Astrocyte of the cerebellum (primary cell): Measurements from ENCODE around the gene ABLIM2.
"Not testable (repeated sequence)": the region's sequence is repeated elsewhere in the genome, so short reads cannot be mapped to it uniquely, and the experiment has no call there.

ENCODE experiments used
- DNase-seq: peaks from one replicate; pipeline ENCODE4 v3.0.0-alpha.2; 2011; ENCODE audit warnings: low read depth
- H3K4me3 ChIP-seq: 2 replicates; pipeline ENCODE4 v1.5.1; 2011; ENCODE audit warnings: mild to moderate bottlenecking, low read depth, low read length, moderate library complexity
- in situ Hi-C: cut with HindIII; loops from 2 replicates; pipeline ENCODE4 v1.10.0; 2017; ENCODE audit warnings: low sequenced_read_pairs
- TF ChIP-seq, protein P1 (sequence below): IDR thresholded peaks from 2 replicates; pipeline ENCODE4 v1.5.1; 2012; ENCODE audit warnings: low read length, low read depth, moderate library complexity, mild to moderate bottlenecking; ENCODE audit errors: missing control alignments

The ABLIM2 gene

DNA sequence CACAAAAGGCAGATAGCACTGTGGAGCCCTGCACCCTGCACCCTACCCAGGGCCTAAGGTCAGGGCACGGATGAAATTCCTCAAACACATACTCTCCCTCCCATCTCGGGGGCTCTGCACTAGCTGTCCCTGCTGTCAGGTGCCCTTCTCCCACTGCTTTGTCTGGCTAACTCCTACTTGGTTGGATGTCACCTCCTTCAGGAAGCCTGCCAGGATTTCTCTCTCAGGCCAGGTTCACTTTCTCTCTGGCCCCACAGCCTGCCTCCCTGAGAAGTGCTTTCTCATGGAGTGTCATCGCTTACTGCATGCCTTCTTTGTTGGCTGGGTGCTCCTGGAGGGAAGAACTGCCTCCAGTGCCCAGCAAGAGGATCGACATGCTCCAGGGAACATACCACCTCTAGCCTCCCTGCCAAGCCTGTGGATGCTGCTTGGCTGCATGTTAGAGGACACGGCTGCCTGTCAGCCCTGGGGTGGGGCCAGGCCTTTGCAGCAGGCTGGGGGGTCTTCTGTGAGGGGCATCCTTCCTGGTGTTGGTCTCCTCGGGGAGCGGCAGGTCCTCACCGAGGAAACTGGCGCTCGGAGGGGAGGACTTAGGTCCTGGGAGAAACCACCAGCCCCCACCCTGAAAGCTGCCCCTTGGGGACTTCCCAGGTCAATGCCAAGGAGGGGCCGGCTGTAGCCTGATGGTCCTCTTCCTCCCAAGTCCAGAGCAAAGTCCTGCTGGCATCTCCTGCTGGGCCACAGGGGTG, 15.0 kb downstream of the ABLIM2 start:
- DNase-seq: no peak
- H3K4me3 ChIP-seq: no peak overlapping the region
- in situ Hi-C loops: no loop called here
- TF ChIP-seq, protein P1, sequence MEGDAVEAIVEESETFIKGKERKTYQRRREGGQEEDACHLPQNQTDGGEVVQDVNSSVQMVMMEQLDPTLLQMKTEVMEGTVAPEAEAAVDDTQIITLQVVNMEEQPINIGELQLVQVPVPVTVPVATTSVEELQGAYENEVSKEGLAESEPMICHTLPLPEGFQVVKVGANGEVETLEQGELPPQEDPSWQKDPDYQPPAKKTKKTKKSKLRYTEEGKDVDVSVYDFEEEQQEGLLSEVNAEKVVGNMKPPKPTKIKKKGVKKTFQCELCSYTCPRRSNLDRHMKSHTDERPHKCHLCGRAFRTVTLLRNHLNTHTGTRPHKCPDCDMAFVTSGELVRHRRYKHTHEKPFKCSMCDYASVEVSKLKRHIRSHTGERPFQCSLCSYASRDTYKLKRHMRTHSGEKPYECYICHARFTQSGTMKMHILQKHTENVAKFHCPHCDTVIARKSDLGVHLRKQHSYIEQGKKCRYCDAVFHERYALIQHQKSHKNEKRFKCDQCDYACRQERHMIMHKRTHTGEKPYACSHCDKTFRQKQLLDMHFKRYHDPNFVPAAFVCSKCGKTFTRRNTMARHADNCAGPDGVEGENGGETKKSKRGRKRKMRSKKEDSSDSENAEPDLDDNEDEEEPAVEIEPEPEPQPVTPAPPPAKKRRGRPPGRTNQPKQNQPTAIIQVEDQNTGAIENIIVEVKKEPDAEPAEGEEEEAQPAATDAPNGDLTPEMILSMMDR: no peak

DNA sequence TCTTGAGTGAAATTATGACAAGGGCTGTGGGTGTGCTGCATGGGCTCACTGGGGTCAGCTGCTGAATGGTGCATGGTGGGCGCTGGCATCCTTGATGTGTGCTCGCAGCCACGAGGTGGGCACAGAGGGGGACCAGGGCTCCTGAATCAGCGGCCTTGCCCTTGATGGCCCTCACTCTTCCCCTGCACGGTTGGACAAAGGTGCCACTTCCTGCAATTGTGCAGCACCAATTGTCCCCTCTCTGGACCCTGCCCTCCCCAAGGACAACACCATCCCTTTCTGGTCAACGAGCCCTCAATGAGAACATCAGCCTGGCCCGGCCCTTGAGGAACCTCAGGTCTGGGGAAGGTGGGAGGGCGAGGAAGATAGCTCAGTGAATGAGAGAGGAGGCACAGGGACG, 16.1 kb downstream of the ABLIM2 start:
- TF ChIP-seq, protein P1: no peak

DNA sequence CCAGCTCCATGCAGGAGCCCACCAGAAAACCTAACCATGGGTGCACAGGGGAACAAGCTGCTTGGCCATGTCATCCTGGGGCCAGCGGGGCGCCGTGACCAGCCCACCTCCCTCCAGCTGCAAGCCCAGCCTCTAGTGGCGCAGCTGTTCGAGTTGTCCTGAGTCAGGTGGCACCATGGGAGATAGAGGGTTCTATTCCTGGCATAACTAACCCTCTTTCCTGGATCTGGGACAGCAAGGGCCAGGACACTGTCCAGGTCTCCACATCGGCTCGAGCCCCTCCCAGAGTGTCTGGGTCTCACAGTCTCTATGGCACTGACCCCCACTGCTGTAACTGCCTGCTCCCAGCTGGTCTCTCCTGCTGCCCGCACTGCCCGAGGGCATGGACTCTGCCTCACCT, 16.7 kb downstream of the ABLIM2 start:
- in situ Hi-C loops: no loop called here
- TF ChIP-seq, protein P1: no peak
- H3K4me3 ChIP-seq: no peak overlapping the region
- DNase-seq: no peak

More for the DNA sequence above, 16.1 kb downstream of the ABLIM2 start:
- in situ Hi-C loops: no loop called here
- H3K4me3 ChIP-seq: no peak overlapping the region
- DNase-seq: no peak

DNA sequence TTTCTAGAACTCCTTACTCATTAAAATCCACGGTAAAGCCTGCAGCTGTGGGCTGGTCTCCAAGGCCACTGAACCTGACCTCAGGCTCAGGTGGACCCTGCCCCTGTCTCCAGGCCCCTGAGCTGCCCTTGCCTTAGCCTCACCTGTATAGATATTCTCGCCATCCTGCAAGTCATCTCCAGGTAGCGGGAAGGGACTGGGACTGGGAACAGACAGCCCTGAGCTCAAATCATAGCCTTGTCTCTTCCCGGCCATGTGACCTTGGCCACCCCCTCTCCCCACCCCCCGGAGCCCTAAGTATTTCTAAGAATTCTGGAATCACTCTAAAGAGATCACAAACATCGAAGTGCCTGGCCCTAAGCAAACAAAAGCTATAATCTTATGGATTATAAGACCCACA, 17.7 kb downstream of the ABLIM2 start:
- in situ Hi-C loops: no loop called here
- TF ChIP-seq, protein P1: no peak
- DNase-seq: no peak
- H3K4me3 ChIP-seq: no peak overlapping the region

GRCh38 chr4:8139726-8140125, 18.9 kb downstream of the ABLIM2 start:
- DNase-seq, in situ Hi-C loops: not testable (repeated sequence)

DNA sequence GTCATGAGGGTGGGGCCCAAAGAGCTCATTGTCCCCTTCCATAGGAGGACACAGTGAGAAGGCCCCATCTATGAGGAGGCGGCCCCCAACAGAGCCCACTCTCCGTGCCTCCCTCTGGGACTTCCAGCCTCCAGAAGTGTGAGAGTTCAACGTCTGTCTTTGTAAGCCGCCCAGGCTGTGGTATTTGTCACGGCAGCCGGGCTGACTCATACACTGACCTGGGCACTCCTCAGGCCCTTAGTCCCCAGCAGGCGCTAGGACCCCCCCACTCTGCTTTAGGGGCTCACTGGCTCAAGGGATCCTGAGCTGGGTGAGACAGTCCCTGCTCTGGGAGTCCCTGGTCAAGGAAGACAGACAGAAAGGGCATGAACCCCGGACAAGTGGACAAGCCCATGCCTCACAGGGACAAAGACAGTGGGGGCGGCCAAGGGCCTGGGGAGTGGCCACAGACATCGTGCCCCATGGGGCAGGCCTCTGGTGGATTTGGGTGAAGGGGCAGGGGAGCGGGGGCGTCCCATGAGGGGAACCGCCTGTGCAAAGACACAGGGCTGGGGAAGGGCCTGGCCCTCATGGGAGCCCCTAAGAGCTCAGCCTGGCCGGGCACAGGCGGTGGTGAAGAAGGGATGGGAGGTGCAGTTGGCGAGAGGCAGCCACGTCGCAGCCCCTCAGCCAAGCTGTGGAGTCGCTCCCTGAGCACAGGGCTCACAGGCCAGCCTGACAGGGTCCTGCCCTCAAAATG, 21.5 kb downstream of the ABLIM2 start:
- no peak for DNase-seq
- in situ Hi-C loops: no loop called here
- no peak overlapping the region for H3K4me3 ChIP-seq
- TF ChIP-seq, protein P1: no peak

More at GRCh38 chr4:8139726-8140125, 18.9 kb downstream of the ABLIM2 start:
- not testable (repeated sequence) for H3K4me3 ChIP-seq

GRCh38 chr4:8136529-8136928, 22.1 kb downstream of the ABLIM2 start:
- no peak overlapping the region for H3K4me3 ChIP-seq
- DNase-seq: no peak
- TF ChIP-seq, protein P1: no peak
- in situ Hi-C loops: no loop called here
